Neural crest cell (in vitro differentiated cells): Measurements from ENCODE around the gene CCDC9B. TPM values are rescaled to one million over a fixed set of nuclear protein-coding genes. Genes with fewer than 3 reads are reported as not detected.
A peak's percentile ranks its signal among the peaks of the same experiment; 100 is the strongest.

Experiments
- DNase-seq: peaks from one replicate; pipeline ENCODE4 v3.0.0; 2021; ENCODE audit warnings: low read depth, mixed read lengths, low spot score
- H3K27ac Mint-ChIP-seq: one replicate; pipeline ENCODE4 v1.8.0; 2021; ENCODE audit warnings: mild to moderate bottlenecking, mixed read lengths; ENCODE audit not compliant: unreplicated experiment
- H3K27me3 Mint-ChIP-seq: 2 replicates; pipeline ENCODE4 v1.8.0; 2021; ENCODE audit warnings: low read depth, mild to moderate bottlenecking, mixed read lengths
- H3K36me3 Mint-ChIP-seq: 2 replicates; pipeline ENCODE4 v1.8.0; 2021; ENCODE audit warnings: low read depth, mild to moderate bottlenecking, mixed read lengths
- H3K4me1 Mint-ChIP-seq: 2 replicates; pipeline ENCODE4 v1.8.0; 2021; ENCODE audit warnings: mixed read lengths
- H3K4me3 Mint-ChIP-seq: one replicate; pipeline ENCODE4 v1.8.0; 2021; ENCODE audit warnings: mild to moderate bottlenecking, mixed read lengths
- H3K9me3 Mint-ChIP-seq: 2 replicates; pipeline ENCODE4 v1.8.0; 2021; ENCODE audit warnings: mixed read lengths
- CTCF ChIP-seq: fragments of 200-600 bp; sonication (generic); conservative IDR thresholded peaks from 2 replicates; pipeline ENCODE4 v1.5.0; 2021; ENCODE audit warnings: antibody characterized with exemption, mild to moderate bottlenecking
- total RNA-seq: library from RNA; stranded (reverse); gene quantifications from 2 replicates; pipeline ENCODE4 v1.2.1, GENCODE V29; 2021

CCDC9B gene
- total RNA-seq, 1 donor from 2014 or later: 0.33 TPM

- H3K27me3 Mint-ChIP-seq: no peaks in the 10 kb centered on the region
- H3K4me1 Mint-ChIP-seq: peaks cover 21% of the 10 kb centered on the region
- H3K9me3 Mint-ChIP-seq: no peaks in the 10 kb centered on the region
- TF ChIP-seq CTCF: peak; percentile 93
- DNase-seq: peak; percentile 79
- H3K27ac Mint-ChIP-seq: peak overlapping the region; percentile 94
- H3K4me3 Mint-ChIP-seq: peak overlapping the region; percentile 36
- H3K36me3 Mint-ChIP-seq: no peaks in the 10 kb centered on the region
These were observed 2.6 kb downstream of the CCDC9B start for GRCh38 chr15:40338041-40338657.

- Mint-ChIP-seq H3K27ac (peak overlapping the region; percentile 94), H3K9me3 (no peaks in the 10 kb centered on the region), H3K27me3 (no peaks in the 10 kb centered on the region), H3K4me3 (no peak overlapping the region), H3K4me1 (peaks cover 21% of the 10 kb centered on the region), H3K36me3 (no peaks in the 10 kb centered on the region)
- no peak for TF ChIP-seq CTCF
- no peak for DNase-seq
These were observed 3.1 kb downstream of the CCDC9B start for GRCh38 chr15:40337597-40337996.

- Mint-ChIP-seq H3K36me3 (no peaks in the 10 kb centered on the region), H3K4me3 (no peak overlapping the region), H3K27ac (no peak overlapping the region), H3K4me1 (peaks cover 21% of the 10 kb centered on the region), H3K27me3 (no peaks in the 10 kb centered on the region), H3K9me3 (no peaks in the 10 kb centered on the region)
- no peak for DNase-seq
- no peak for TF ChIP-seq CTCF
These were observed 4.0 kb downstream of the CCDC9B start for GRCh38 chr15:40336744-40337122.

DNA sequence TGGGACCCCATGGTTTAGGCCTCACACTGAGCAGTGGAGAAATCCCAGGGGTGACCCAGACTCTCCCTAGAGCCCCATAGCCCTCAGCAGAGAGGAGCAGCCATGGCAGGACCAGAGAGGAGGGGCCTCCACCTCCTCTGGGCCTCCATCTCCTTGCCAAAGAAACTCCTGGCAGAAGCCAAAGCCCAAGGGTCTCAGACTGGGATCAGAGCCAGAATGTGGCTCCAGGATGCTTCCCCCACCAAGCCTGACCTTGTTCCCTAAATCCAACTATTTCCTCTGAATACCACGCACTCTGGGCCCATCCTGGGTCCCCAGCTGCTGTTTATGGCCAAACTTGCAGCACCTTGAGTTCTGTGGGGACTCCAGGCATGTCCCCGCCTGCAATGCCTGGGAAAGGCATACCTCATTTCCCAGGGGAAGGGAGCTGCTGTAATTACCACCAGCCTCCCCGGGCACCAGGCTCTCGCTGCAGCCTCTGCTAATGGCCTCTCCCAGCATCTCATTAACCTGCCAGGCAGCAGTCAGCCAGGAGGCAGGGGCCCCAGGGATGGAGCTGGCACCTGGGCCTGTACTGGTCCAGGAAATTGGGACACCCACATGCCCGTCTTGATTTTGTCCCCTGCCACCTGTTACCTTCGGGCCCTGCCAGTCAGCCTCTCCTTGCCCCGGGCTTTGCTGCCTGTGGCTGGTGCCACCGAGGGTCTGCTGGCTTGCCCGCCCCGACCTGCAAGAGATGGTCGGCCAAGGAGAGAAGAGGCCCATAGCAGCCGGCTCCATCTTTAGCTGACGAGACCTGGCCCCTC lies 4.6 kb downstream of the CCDC9B start:
- Mint-ChIP-seq H3K27me3 (no peaks in the 10 kb centered on the region), H3K4me3 (no peak overlapping the region), H3K36me3 (no peaks in the 10 kb centered on the region), H3K27ac (peak overlapping the region; percentile 50), H3K9me3 (no peaks in the 10 kb centered on the region), H3K4me1 (peaks cover 19% of the 10 kb centered on the region)
- TF ChIP-seq CTCF: no peak
- DNase-seq: no peak

DNA sequence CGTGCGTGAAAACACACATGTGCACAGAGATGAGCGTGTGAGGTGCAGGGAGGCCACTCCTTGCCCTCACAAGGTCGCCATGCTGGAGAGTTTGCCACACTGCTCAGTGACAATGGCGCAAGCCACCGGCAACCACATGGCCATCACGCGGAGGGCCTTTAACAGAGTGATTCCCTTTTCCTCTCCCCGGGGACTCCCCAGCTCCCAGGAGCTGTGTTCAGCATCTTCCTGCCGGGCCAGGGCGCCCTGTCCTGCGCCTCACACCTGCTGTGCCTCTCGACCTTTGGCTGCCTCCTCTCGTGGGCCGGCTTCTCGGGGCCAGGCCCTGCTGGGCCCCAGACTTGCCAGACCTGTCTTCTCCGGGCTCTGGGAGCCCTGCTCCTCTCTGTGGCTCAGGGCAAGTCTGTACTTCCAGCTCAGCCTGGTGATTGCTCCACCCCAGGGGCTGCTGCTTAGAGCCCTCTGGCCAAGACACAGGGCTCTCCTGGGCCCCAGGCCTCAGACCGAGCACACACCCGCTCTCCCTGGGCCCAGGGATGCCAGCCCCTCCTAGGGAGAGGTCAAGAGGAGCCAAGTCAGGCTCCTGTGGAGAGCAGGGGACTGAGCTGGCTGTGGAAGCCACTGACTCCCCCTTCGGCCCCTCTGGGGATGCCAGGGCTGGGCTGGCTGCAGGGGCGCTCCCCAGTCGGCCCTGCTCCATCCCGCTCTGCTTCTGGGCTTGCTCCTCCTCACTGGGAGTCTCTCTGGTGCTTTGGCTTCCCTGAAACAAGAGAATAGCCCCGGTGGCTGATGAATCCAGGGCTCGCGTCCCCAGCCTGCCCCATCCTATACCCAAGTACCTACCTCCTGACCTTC lies 5.6 kb downstream of the CCDC9B start:
- H3K4me1 Mint-ChIP-seq: peaks cover 26% of the 10 kb centered on the region
- no peak for TF ChIP-seq CTCF
- no peaks in the 10 kb centered on the region for H3K9me3 Mint-ChIP-seq
- peak overlapping the region; percentile 50 for H3K27ac Mint-ChIP-seq
- no peak for DNase-seq
- H3K4me3 Mint-ChIP-seq: no peak overlapping the region
- no peaks in the 10 kb centered on the region for H3K27me3 Mint-ChIP-seq
- H3K36me3 Mint-ChIP-seq: no peaks in the 10 kb centered on the region
